Gastroesophageal sphincter (tissue), 4 donors: ENCODE results near the gene COMMD7. TPM values are rescaled to one million over a fixed set of nuclear protein-coding genes. Genes with fewer than 3 reads are reported as not detected.

Source experiments
- ATAC-seq: fragments of 150-250 bp; one replicate; pipeline ENCODE4 v1.9.1; 2016; ENCODE audit warnings: mild to moderate bottlenecking, moderate library complexity
- H3K27ac ChIP-seq, 4 donors: fragments of 200-600 bp; sonication (generic) in 3 of 4; 1 replicate in 3 of 4; 2 replicates in 1 of 4; pipeline ENCODE4 v1.5.1; 2016 to 2019
- H3K27me3 ChIP-seq: fragments of 200-600 bp; sonication (generic); one replicate; pipeline ENCODE4 v1.5.1; 2019
- H3K36me3 ChIP-seq, 2 donors: fragments of 200-600 bp; sonication (generic); one replicate each; pipeline ENCODE4 v1.5.1; 2019; ENCODE audit warnings: control low read depth in 1 of 2
- H3K4me1 ChIP-seq, 3 donors: fragments of 200-600 bp; sonication (generic); 1 replicate in 2 of 3; 2 replicates in 1 of 3; pipeline ENCODE4 v1.5.1; 2016 to 2019; ENCODE audit warnings: control low read depth in 2 of 3
- H3K4me3 ChIP-seq, 2 donors: fragments of 200-600 bp; sonication (generic); one replicate each; pipeline ENCODE4 v1.5.1; 2019; ENCODE audit warnings: mild to moderate bottlenecking in 1 of 2, moderate library complexity in 1 of 2
- H3K9me3 ChIP-seq, 3 donors: fragments of 200-600 bp; sonication (generic); one replicate each; pipeline ENCODE4 v1.5.1; 2017 to 2019; ENCODE audit warnings: control low read depth in 2 of 3
- EP300 ChIP-seq: sonication (generic); formaldehyde crosslinking; IDR thresholded peaks from one replicate; pipeline ENCODE4 v1.6.1; 2017; ENCODE audit warnings: antibody characterized with exemption, mild to moderate bottlenecking
- POLR2A ChIP-seq, 2 donors: fragments of 450-650 bp; IDR thresholded peaks; one replicate each; pipeline ENCODE4 v1.6.1; 2017; ENCODE audit warnings: antibody characterized with exemption in 2 of 2, mild to moderate bottlenecking in 2 of 2, moderate library complexity in 1 of 2
- POLR2AphosphoS5 ChIP-seq: sonication (generic); formaldehyde crosslinking; IDR thresholded peaks from one replicate; pipeline ENCODE4 v1.6.1; 2017; ENCODE audit warnings: antibody characterized with exemption
- WGBS, 2 donors: methylation state at CpG; one replicate each; pipeline ENCODE4 v1.1.5; 2018; ENCODE audit warnings: low coverage in 1 of 2; 5-methylcytosine and 5-hydroxymethylcytosine counted together
- total RNA-seq, 4 donors: library from RNA; depleted of rRNA; stranded (reverse); fragments of >200 nt; gene quantifications; one replicate each; pipeline ENCODE4 v1.1.0, GENCODE V29; 2016
- TF ChIP-seq, protein P1 (sequence below), 4 experiments: fragments of 200-600 bp in 2 of 4; fragments of 450-650 bp in 2 of 4; sonication (generic) in 1 of 4; IDR thresholded peaks; one replicate each; pipeline ENCODE4 v1.5.1; 2017 to 2019; ENCODE audit warnings: antibody characterized with exemption in 4 of 4, mild to moderate bottlenecking in 2 of 4, moderate library complexity in 2 of 4

Gene COMMD7
- total RNA-seq, 4 donors from 2014 or later: 25.0 to 33.2 (median 30.7) TPM

DNA sequence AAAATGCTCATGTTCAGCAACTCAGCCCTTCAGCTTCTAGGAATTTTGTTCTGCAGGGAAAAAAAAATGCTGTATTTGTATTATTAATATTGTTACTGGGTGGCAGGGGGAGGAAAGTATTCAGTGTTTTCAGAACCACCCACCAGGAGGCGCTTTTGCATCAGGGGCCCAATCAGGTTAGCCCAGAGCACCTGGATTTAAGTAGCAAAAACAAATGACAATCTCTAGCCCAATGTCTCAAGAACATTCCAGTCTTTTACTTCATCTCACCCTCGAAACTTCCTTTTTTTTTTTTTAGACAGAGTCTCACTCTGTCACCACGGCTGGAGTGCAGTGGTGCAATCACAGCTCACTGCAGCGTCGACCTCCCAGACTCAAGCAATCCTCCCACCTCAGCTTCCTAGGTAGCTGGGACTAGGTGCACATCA, 68.9 kb downstream of the COMMD7 start:
- no peaks in the 10 kb centered on the region for H3K9me3 ChIP-seq
- H3K36me3 ChIP-seq: no peaks in the 10 kb centered on the region
- no peaks in the 10 kb centered on the region for H3K27me3 ChIP-seq
- H3K4me3 ChIP-seq: no peak overlapping the region
- TF ChIP-seq, protein P1, sequence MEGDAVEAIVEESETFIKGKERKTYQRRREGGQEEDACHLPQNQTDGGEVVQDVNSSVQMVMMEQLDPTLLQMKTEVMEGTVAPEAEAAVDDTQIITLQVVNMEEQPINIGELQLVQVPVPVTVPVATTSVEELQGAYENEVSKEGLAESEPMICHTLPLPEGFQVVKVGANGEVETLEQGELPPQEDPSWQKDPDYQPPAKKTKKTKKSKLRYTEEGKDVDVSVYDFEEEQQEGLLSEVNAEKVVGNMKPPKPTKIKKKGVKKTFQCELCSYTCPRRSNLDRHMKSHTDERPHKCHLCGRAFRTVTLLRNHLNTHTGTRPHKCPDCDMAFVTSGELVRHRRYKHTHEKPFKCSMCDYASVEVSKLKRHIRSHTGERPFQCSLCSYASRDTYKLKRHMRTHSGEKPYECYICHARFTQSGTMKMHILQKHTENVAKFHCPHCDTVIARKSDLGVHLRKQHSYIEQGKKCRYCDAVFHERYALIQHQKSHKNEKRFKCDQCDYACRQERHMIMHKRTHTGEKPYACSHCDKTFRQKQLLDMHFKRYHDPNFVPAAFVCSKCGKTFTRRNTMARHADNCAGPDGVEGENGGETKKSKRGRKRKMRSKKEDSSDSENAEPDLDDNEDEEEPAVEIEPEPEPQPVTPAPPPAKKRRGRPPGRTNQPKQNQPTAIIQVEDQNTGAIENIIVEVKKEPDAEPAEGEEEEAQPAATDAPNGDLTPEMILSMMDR (IDR thresholded peaks at IDR 0.05): peak in 3 of 4 experiments; percentile 30 to 50 (median 37)
- no peak for TF ChIP-seq POLR2AphosphoS5
- WGBS, 2 donors: 21 to 50% methylated on average over 3 to 5 of the region's 5 CpGs
- no peaks in the 10 kb centered on the region for H3K4me1 ChIP-seq
- ATAC-seq: no peak
- no peak overlapping the region for H3K27ac ChIP-seq

GRCh38 chr20:32672982-32673851, 70.0 kb downstream of the COMMD7 start:
- TF ChIP-seq EP300: no peak
- no peak for TF ChIP-seq POLR2AphosphoS5
- TF ChIP-seq POLR2A (IDR thresholded peaks at IDR 0.05): no peak
- TF ChIP-seq, protein P1 (IDR thresholded peaks at IDR 0.05): no peak
- Histone ChIP-seq H3K9me3 (no peaks in the 10 kb centered on the region), H3K4me3 (no peak overlapping the region), H3K27ac (no peak overlapping the region), H3K4me1 (no peaks in the 10 kb centered on the region), H3K36me3 (no peaks in the 10 kb centered on the region), H3K27me3 (no peaks in the 10 kb centered on the region)
- no peak for ATAC-seq
- 46 to 73% methylated on average over 3 to 6 of the region's 22 CpGs for WGBS, 2 donors

GRCh38 chr20:32672394-32672981, 70.8 kb downstream of the COMMD7 start:
- Histone ChIP-seq H3K27me3 (no peaks in the 10 kb centered on the region), H3K9me3 (no peaks in the 10 kb centered on the region), H3K36me3 (no peaks in the 10 kb centered on the region), H3K4me3 (no peak overlapping the region), H3K4me1 (no peaks in the 10 kb centered on the region), H3K27ac (no peak overlapping the region)
- 71 to 89% methylated on average over 1 of the region's 3 CpGs for WGBS, 2 donors
- TF ChIP-seq POLR2AphosphoS5 (no peak), POLR2A (IDR thresholded peaks at IDR 0.05) (no peak), EP300 (no peak)
- TF ChIP-seq, protein P1 (IDR thresholded peaks at IDR 0.05): no peak
- no peak for ATAC-seq

GRCh38 chr20:32670773-32671455, 72.4 kb downstream of the COMMD7 start:
- WGBS, 2 donors: 100% methylated on average over 2 of the region's 2 CpGs; no CpG with 5 or more reads in 1 of the 2 donors
- Histone ChIP-seq H3K27ac (no peak overlapping the region), H3K27me3 (no peaks in the 10 kb centered on the region), H3K4me3 (no peak overlapping the region), H3K4me1 (peaks cover 0 to 1% (median 0%) of the 10 kb centered on the region in 3 donors), H3K9me3 (no peaks in the 10 kb centered on the region), H3K36me3 (no peaks in the 10 kb centered on the region)
- TF ChIP-seq POLR2AphosphoS5: no peak
- no peak for TF ChIP-seq EP300
- TF ChIP-seq, protein P1 (IDR thresholded peaks at IDR 0.05): no peak
- no peak for TF ChIP-seq POLR2A (IDR thresholded peaks at IDR 0.05)
- ATAC-seq: no peak
